OCI-LY7 (cell line): ENCODE results near the gene MARCHF2.

Source experiments
- EZH2phosphoT487 ChIP-seq: fragments of 200-600 bp; sonication (generic); IDR thresholded peaks from 2 replicates; pipeline ENCODE4 v1.6.1; 2018; ENCODE audit warnings: low read depth, borderline replicate concordance, mild to moderate bottlenecking, mixed run types, antibody characterized with exemption, low read length, moderate library complexity, mixed read lengths
- TF ChIP-seq, protein P1 (sequence below): fragments of 200-600 bp; sonication (generic); conservative IDR thresholded peaks from 2 replicates; pipeline ENCODE4 v1.5.1; 2014; ENCODE audit warnings: mild to moderate bottlenecking, antibody characterized with exemption, low read length, moderate library complexity, mixed read lengths

DNA sequence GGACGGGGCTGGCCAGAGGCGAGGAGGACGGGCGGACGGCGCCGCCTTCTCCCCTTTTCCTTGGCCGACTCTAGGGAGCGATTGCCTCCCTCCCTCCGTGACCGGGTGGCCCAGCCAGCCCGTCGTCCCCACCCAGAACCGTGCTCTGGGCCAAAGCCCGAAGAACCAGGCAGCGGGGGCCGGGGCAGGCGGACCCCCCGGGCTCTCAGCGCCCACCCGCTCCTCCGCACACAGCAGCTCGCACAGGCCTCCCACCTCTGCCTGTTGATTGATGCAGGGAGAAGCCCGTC, 9.3 kb upstream of the MARCHF2 start:
- no peak for TF ChIP-seq EZH2phosphoT487
- TF ChIP-seq, protein P1, sequence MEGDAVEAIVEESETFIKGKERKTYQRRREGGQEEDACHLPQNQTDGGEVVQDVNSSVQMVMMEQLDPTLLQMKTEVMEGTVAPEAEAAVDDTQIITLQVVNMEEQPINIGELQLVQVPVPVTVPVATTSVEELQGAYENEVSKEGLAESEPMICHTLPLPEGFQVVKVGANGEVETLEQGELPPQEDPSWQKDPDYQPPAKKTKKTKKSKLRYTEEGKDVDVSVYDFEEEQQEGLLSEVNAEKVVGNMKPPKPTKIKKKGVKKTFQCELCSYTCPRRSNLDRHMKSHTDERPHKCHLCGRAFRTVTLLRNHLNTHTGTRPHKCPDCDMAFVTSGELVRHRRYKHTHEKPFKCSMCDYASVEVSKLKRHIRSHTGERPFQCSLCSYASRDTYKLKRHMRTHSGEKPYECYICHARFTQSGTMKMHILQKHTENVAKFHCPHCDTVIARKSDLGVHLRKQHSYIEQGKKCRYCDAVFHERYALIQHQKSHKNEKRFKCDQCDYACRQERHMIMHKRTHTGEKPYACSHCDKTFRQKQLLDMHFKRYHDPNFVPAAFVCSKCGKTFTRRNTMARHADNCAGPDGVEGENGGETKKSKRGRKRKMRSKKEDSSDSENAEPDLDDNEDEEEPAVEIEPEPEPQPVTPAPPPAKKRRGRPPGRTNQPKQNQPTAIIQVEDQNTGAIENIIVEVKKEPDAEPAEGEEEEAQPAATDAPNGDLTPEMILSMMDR = no peak
